Osteoblast (primary cell): Measurements from ENCODE around the gene PPP1R2B. TPM values are rescaled to one million over a fixed set of nuclear protein-coding genes. Genes with fewer than 3 reads are reported as not detected.
"Not testable (repeated sequence)": the region's sequence is repeated elsewhere in the genome, so short reads cannot be mapped to it uniquely, and the experiment has no call there.

ENCODE experiments used
- DNase-seq: peaks from one replicate; pipeline ENCODE4 v3.0.0; 2011; ENCODE audit warnings: low spot score, mixed read lengths; ENCODE audit not compliant: insufficient read length; ENCODE audit errors: missing footprints
- H2AFZ ChIP-seq: 2 replicates; pipeline ENCODE4 v1.6.0; 2011; ENCODE audit warnings: mild to moderate bottlenecking, low read length
- H3K27ac ChIP-seq: 2 replicates; pipeline ENCODE4 v1.5.1; 2011; ENCODE audit warnings: mild to moderate bottlenecking, low read depth, low read length, moderate library complexity
- H3K27me3 ChIP-seq: 2 replicates; pipeline ENCODE4 v1.6.0; 2012; ENCODE audit warnings: mild to moderate bottlenecking, control low read depth, inconsistent platforms, low read length, moderate library complexity; ENCODE audit not compliant: insufficient read depth
- H3K36me3 ChIP-seq: 2 replicates; pipeline ENCODE4 v1.5.1; 2011; ENCODE audit warnings: mild to moderate bottlenecking, low read length, control low read depth, moderate library complexity; ENCODE audit not compliant: insufficient read depth
- H3K4me1 ChIP-seq: 2 replicates; pipeline ENCODE4 v1.5.1; 2011; ENCODE audit warnings: mild to moderate bottlenecking, low read length, control low read depth, moderate library complexity; ENCODE audit not compliant: insufficient read depth
- H3K4me2 ChIP-seq: 2 replicates; pipeline ENCODE4 v1.6.0; 2011; ENCODE audit warnings: mild to moderate bottlenecking, low read length; ENCODE audit not compliant: insufficient read depth
- H3K4me3 ChIP-seq: fragments of 200-600 bp; sonication (generic); 3 replicates; pipeline ENCODE4 v1.5.1; 2012; ENCODE audit warnings: mild to moderate bottlenecking, low read length, inconsistent platforms; ENCODE audit not compliant: insufficient read depth
- H3K79me2 ChIP-seq: 2 replicates; pipeline ENCODE4 v1.6.0; 2012; ENCODE audit warnings: mild to moderate bottlenecking, low read length, control low read depth, inconsistent platforms; ENCODE audit not compliant: insufficient read depth
- H3K9me3 ChIP-seq: 2 replicates; pipeline ENCODE4 v1.5.1; 2011; ENCODE audit warnings: low read depth, low read length, control low read depth
- H4K20me1 ChIP-seq: 2 replicates; pipeline ENCODE4 v1.6.0; 2012; ENCODE audit warnings: mild to moderate bottlenecking, low read length, control low read depth; ENCODE audit not compliant: insufficient read depth
- CTCF ChIP-seq: IDR thresholded peaks from 2 replicates; pipeline ENCODE4 v1.5.1; 2011; ENCODE audit warnings: mild to moderate bottlenecking, low read depth, low read length, moderate library complexity; ENCODE audit errors: extremely low read depth
- total RNA-seq: library from RNA; depleted of rRNA; stranded (reverse); fragments of >200 nt; gene quantifications from 2 replicates; pipeline ENCODE4 v1.2.3, GENCODE V29; 2012

PPP1R2B gene
- total RNA-seq, 1 donor, result under 0.01 TPM

- Histone ChIP-seq H3K27me3 (no peaks in the 10 kb centered on the region), H4K20me1 (no peaks in the 10 kb centered on the region), H3K4me1 (no peaks in the 10 kb centered on the region), H3K9me3 (no peaks in the 10 kb centered on the region), H2AFZ (no peak overlapping the region), H3K4me2 (no peak overlapping the region), H3K4me3 (no peak overlapping the region), H3K36me3 (no peaks in the 10 kb centered on the region), H3K27ac (no peak overlapping the region), H3K79me2 (no peaks in the 10 kb centered on the region)
- no peak for DNase-seq
- TF ChIP-seq CTCF, result no peak
Measured at GRCh38 chr5:156841737-156842136, 8.4 kb upstream of the PPP1R2B start.

GRCh38 chr5:156846914-156847313 is 3.2 kb upstream of the PPP1R2B start:
- Histone ChIP-seq H3K36me3 (no peaks in the 10 kb centered on the region), H2AFZ (no peak overlapping the region), H3K4me1 (no peaks in the 10 kb centered on the region), H4K20me1 (no peaks in the 10 kb centered on the region), H3K4me2 (no peak overlapping the region), H3K79me2 (no peaks in the 10 kb centered on the region), H3K4me3 (no peak overlapping the region), H3K27ac (no peak overlapping the region), H3K9me3 (no peaks in the 10 kb centered on the region), H3K27me3 (no peaks in the 10 kb centered on the region)
- TF ChIP-seq CTCF, result no peak
- no peak for DNase-seq

- not testable (repeated sequence) for H3K4me1 ChIP-seq, H3K4me2 ChIP-seq, H3K36me3 ChIP-seq, H4K20me1 ChIP-seq, DNase-seq, H3K27me3 ChIP-seq, H3K27ac ChIP-seq, H3K4me3 ChIP-seq, H3K9me3 ChIP-seq, H3K79me2 ChIP-seq, H2AFZ ChIP-seq
Measured at GRCh38 chr5:156848447-156848846, 1.6 kb upstream of the PPP1R2B start.

DNA sequence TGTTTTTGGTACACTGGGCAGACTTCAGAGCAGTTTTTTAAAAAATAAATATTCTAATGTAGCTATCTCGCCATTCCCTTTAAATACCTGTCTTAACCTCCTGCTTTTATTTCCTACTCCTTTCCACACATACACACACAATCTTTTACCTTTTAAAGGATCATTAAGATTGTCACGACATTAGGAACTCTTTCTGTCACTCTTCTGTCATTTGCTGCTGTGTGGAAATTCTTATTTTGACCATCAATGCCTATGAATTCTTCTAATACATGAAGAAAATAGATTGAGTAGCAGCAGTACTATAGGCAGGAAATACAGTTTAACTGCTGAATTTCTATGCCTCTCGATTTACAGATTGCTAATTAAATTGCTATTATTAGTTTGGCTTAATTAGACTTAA is 1.8 kb downstream of the PPP1R2B start:
- Histone ChIP-seq H2AFZ (no peak overlapping the region), H3K4me2 (no peak overlapping the region), H3K36me3 (no peaks in the 10 kb centered on the region), H4K20me1 (no peaks in the 10 kb centered on the region), H3K79me2 (no peaks in the 10 kb centered on the region), H3K4me1 (no peaks in the 10 kb centered on the region), H3K27ac (no peak overlapping the region), H3K9me3 (no peaks in the 10 kb centered on the region), H3K4me3 (no peak overlapping the region), H3K27me3 (no peaks in the 10 kb centered on the region)
- no peak for TF ChIP-seq CTCF
- DNase-seq, result no peak

DNA sequence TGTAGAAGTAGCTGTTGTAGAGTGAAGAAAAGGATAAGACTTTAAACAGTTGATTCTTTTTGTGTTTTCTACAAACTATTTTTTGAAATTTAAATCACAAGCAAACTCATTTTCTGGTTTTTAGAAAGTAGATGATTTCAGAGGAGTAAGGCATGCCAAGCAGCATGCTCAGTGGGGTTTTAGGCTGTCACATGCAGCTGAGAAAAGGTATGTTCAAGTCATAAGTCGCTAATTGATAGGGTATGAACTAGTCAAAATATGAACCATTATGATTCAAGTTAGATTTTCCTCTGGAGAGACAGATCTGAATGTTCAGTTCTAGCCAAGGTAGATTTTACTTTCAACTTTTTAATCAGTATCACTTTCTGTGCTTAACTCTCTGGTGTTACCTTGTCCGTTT is 3.0 kb downstream of the PPP1R2B start:
- H2AFZ ChIP-seq, H3K27ac ChIP-seq, H3K27me3 ChIP-seq, H3K36me3 ChIP-seq, DNase-seq, H3K4me3 ChIP-seq, H3K9me3 ChIP-seq, H3K4me2 ChIP-seq, H3K79me2 ChIP-seq, H4K20me1 ChIP-seq, H3K4me1 ChIP-seq: not testable (repeated sequence)
